ENCODE measurements around the gene DOCK1. TPM values are rescaled to one million over a fixed set of nuclear protein-coding genes. Genes with fewer than 3 reads are reported as not detected.

DOCK1 gene
- total RNA-seq, 1 donor from 2014 or later: 57.8 TPM

DNA sequence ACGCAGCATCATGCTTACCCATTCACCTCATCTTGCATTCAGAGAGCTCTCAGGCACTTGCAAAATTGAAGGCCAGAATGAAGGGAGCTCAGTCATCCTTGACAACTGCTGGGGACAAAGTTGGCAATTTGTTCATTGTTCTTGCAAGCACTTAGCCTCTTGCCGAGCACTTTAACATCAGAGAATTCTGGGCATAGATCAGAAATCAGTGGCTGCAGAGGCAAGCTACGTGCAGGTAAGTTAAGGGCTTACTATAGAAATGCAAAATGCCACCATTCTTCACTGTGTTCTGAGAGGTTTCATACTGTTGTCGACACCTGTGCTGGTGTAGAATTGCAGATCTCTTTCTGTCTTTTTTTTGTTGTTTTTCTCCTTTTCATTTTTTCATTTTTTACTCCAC, 375.2 kb downstream of the DOCK1 start:
- TF ChIP-seq, protein P1, sequence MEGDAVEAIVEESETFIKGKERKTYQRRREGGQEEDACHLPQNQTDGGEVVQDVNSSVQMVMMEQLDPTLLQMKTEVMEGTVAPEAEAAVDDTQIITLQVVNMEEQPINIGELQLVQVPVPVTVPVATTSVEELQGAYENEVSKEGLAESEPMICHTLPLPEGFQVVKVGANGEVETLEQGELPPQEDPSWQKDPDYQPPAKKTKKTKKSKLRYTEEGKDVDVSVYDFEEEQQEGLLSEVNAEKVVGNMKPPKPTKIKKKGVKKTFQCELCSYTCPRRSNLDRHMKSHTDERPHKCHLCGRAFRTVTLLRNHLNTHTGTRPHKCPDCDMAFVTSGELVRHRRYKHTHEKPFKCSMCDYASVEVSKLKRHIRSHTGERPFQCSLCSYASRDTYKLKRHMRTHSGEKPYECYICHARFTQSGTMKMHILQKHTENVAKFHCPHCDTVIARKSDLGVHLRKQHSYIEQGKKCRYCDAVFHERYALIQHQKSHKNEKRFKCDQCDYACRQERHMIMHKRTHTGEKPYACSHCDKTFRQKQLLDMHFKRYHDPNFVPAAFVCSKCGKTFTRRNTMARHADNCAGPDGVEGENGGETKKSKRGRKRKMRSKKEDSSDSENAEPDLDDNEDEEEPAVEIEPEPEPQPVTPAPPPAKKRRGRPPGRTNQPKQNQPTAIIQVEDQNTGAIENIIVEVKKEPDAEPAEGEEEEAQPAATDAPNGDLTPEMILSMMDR (IDR thresholded peaks at IDR 0.05): no peak
- DNase-seq (ENCODE audit: low spot score): no peak
- no peaks in the 10 kb centered on the region for H3K27me3 Mint-ChIP-seq (ENCODE audit: low read depth)
- peaks cover 29% of the 10 kb centered on the region for H3K4me1 Mint-ChIP-seq (ENCODE audit: low read depth)
- H3K36me3 Mint-ChIP-seq (ENCODE audit: low read depth): peaks cover 5% of the 10 kb centered on the region
- no peak overlapping the region for H3K4me3 Mint-ChIP-seq (ENCODE audit: unreplicated experiment)
- H3K9me3 Mint-ChIP-seq (ENCODE audit: low read depth): no peaks in the 10 kb centered on the region
- H3K27ac Mint-ChIP-seq (ENCODE audit: unreplicated experiment): no peak overlapping the region

DNA sequence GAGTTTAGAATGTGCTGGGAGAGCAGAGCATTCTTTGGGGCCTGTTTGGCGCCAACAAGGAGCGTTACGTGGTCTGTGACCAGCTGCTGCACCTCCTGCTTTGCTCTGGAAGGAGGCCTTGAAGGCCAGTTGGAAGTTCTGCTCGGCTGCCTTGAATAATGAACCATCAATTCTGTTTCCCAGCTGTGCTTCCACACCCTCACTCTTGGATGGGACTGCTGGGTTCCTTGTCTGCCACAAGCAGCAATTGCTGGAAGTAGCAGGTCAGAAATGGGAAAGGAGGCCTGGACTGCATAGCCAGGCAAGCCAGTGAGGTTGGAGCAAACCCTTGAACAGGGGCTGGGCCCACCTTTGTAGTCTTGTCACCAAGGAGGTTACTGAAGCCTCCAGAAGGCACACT, 377.8 kb downstream of the DOCK1 start:
- H3K4me3 Mint-ChIP-seq (ENCODE audit: unreplicated experiment): no peak overlapping the region
- peaks cover 15% of the 10 kb centered on the region for H3K4me1 Mint-ChIP-seq (ENCODE audit: low read depth)
- H3K27ac Mint-ChIP-seq (ENCODE audit: unreplicated experiment): no peak overlapping the region
- peaks cover 11% of the 10 kb centered on the region for H3K36me3 Mint-ChIP-seq (ENCODE audit: low read depth)
- TF ChIP-seq, protein P1 (IDR thresholded peaks at IDR 0.05): no peak
- no peak for DNase-seq (ENCODE audit: low spot score)
- peaks cover 9% of the 10 kb centered on the region for H3K9me3 Mint-ChIP-seq (ENCODE audit: low read depth)
- no peaks in the 10 kb centered on the region for H3K27me3 Mint-ChIP-seq (ENCODE audit: low read depth)

DNA sequence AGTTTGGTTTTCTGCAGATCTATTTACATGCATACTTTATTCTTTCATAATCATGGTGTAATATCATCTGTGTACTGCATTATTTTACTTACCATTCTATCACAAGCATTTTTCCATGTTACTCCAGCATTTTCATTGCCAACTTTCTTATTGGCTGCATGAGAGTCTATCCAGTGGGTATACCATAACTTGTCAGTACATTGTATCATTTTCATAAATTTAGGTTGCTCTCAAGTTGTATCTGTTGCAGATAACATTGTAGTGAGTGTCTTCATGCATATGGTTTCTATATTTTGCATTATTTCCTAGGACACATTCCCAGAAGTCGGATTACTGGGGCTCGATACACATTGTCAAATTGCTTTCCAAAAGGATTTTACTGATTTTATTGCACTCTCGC, 378.3 kb downstream of the DOCK1 start:
- Mint-ChIP-seq H3K9me3 (ENCODE audit: low read depth) (peaks cover 13% of the 10 kb centered on the region), H3K27me3 (ENCODE audit: low read depth) (no peaks in the 10 kb centered on the region), H3K27ac (ENCODE audit: unreplicated experiment) (no peak overlapping the region), H3K4me1 (ENCODE audit: low read depth) (peaks cover 10% of the 10 kb centered on the region), H3K4me3 (ENCODE audit: unreplicated experiment) (no peak overlapping the region), H3K36me3 (ENCODE audit: low read depth) (peaks cover 14% of the 10 kb centered on the region)
- TF ChIP-seq, protein P1 (IDR thresholded peaks at IDR 0.05): no peak
- no peak for DNase-seq (ENCODE audit: low spot score)

DNA sequence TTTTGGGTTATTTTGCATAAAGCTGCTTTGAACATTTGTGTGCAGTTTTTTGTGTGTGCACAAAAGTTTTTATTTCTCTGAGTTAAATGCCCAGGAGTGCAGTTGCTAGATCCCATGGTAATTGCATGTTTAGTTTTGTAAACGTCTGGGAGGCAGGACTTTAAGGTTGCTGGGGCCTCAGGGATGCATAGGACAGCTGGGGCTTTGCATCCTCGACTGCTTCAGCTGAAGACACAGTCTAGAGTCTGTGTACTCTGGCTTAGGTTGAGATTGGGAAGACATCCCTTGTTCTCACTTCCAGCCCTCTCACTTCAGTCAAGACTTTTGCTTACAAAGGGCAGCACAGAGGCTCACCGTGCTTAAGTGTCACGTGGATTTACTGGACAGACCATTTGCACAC, 385.6 kb downstream of the DOCK1 start:
- peaks cover 13% of the 10 kb centered on the region for H3K36me3 Mint-ChIP-seq (ENCODE audit: low read depth)
- no peaks in the 10 kb centered on the region for H3K27me3 Mint-ChIP-seq (ENCODE audit: low read depth)
- H3K9me3 Mint-ChIP-seq (ENCODE audit: low read depth): peaks cover 24% of the 10 kb centered on the region
- no peaks in the 10 kb centered on the region for H3K4me1 Mint-ChIP-seq (ENCODE audit: low read depth)
- no peak overlapping the region for H3K27ac Mint-ChIP-seq (ENCODE audit: unreplicated experiment)
- no peak for DNase-seq (ENCODE audit: low spot score)
- TF ChIP-seq, protein P1 (IDR thresholded peaks at IDR 0.05): no peak
- H3K4me3 Mint-ChIP-seq (ENCODE audit: unreplicated experiment): no peak overlapping the region

DNA sequence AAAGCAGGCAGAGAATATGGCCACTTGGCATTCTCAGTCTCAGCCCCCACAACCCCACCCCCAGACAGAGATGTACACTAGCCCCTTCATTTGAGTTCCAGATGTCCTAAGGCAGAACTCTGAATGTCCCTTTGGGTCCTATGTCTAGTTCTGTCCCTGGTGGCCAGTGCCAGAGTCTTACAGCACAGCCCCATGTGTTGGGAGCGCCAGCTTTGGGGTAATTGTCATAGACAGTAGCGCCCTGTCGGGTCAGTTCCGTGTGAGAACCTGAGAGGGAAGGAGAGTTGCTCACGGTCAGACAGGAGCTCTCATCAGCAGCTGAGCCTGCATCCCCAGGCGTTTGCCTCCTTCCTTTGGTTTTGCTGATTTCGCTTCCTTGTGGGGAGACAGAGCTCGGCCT, 386.1 kb downstream of the DOCK1 start:
- no peak for DNase-seq (ENCODE audit: low spot score)
- H3K27ac Mint-ChIP-seq (ENCODE audit: unreplicated experiment): no peak overlapping the region
- H3K4me1 Mint-ChIP-seq (ENCODE audit: low read depth): no peaks in the 10 kb centered on the region
- peaks cover 13% of the 10 kb centered on the region for H3K36me3 Mint-ChIP-seq (ENCODE audit: low read depth)
- H3K9me3 Mint-ChIP-seq (ENCODE audit: low read depth): peaks cover 24% of the 10 kb centered on the region
- TF ChIP-seq, protein P1 (IDR thresholded peaks at IDR 0.05): no peak
- no peaks in the 10 kb centered on the region for H3K27me3 Mint-ChIP-seq (ENCODE audit: low read depth)
- H3K4me3 Mint-ChIP-seq (ENCODE audit: unreplicated experiment): no peak overlapping the region
